ENCODE data around the gene CCDC70.

CCDC70 gene

DNA sequence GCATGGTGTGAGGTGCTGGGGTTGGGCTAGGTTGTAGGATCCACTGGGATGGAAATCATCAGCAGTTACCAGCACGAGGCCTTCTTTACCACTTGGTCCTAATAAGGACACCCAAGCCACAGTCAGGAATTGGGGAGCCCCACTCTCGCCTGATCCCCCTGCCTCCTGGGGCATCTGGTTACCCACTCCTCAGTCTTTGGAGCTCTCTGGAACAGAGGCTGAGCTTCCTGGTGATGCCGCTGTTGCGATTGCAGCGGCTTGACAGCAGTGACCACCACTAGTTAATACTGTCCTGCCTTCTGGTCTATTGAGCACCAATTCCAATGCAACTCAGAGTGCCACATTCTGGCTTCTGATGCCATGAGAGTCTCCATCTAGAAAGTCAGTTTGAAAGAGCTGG, 30.2 kb upstream of the CCDC70 start:
- no peak for DNase-seq

DNA sequence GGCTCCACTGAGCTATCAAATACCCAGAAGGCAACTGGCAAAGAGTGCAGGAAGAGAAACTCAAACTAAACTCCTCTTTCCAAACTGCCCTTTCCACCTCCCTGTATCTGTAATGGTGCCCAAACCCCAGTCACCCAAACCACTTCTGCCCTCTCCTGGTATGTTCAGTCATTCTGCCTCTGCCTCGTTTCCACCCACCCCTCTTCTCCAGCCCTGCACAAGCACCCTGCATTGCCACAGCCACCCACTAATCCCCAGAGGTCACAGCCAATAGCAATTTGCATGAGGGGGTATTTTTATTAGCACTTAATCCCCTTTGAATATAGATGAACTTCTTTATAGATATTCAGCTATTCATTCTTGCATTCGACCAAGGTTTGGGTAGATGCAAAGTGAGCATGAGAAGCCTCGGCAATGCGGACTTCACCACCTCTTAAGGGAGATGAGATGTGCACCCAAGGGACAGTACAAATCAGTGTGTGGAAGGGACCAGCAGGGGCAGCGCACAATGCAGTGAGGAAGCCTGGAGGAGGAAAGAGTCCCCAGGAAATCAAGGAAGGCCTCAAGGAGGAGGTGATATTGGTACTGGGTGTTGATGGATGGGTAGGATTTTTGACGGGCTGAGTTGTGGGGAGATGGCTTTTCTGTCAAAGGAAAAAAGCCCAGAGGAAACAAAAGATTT, 29.2 kb upstream of the CCDC70 start:
- DNase-seq, result no peak

DNA sequence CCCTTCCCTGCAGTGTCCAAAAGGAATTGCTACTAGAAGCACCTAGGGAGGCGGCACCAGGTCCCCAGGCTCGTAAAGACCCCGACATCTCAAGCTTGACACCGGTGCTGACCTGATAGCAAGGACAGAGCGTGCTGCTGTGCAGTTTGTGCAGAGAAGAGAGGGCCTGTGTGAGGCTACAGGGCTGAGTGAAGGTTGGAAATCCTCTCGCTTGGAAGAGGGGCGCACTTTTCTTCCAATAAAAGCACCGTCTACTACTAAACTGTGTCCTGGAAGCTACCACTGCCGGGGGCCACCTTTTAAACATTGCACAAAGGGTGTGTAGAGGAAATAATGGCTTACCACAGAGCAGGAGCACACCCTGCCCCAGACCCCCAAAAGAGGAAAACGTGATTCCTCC, 27.8 kb upstream of the CCDC70 start:
- no peak for DNase-seq

DNA sequence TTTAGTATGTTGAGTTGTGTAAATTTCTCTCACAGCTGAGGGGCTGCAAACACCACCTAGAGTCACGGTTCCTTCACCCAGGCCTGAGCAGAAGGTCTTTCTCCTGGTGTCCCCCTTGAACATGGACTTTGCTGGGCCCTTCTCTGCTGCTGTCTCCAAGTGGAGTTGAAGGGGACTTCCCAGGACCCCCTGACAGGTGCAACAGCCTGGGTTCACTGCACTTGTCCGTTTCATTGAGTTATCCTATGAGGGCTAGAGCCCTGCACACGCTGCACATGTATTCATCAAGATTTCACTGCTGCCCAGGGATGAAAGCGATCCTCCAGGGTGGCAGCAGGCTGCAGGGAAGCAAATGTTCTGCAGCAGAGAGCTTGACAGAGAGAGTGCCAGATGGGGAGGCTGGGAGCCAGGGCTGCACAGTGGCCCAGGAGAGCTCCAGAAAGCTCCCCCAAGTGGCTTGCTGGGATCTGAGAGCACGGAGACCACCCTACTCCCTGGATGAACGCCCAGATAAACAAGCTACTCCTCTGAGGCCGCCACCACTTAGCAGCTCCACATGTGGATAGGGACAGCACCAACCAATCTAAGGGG, 27.1 kb upstream of the CCDC70 start:
- DNase-seq, result no peak

DNA sequence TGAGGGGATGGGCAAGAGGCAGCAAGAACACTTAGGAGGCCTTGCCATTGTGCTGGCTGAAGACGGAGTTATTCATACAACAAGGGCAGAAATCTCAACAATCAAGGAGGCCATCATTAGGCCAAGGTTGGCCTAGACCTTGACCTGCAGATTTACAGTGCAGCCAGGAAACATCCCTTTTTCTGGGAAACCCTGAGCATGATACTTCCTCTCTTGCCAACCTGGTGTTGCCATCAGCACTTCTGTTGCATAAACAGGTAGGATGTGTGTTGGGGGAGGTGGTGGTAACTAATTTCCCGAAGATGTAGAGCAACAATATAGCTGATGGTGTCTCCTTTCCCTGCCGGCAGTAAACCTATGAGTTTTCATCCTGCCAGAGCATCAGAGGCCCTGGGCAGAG, 24.8 kb upstream of the CCDC70 start:
- DNase-seq, result no peak

DNA sequence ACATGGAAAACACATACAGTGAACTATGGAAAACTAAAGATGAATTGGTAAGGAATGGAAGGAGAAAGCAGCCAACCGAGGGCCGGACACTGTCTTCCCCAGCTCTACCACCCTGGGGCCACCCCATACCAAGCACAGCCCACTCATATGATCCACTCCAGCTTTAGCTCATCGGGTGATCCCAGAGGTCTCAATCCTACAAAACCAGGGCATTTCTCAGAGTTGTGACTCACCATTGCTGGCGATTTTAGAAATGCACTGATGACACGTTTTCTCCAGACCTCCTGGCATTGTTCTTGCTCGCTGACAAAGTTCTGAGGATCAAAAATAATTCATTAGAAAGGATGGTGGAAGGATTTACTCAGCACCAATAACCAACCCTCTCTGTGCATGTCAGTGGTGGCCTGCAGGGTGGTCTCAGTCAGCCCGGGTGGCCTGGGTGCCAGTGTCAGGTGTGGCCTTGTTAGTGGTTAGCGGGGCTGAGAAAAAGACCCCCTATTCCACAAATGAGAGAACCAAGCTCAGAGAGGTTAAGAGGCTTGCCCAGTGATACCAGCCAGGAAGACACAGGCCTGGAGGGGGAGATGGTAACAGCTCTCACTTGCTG, 23.4 kb upstream of the CCDC70 start:
- DNase-seq, result no peak

DNA sequence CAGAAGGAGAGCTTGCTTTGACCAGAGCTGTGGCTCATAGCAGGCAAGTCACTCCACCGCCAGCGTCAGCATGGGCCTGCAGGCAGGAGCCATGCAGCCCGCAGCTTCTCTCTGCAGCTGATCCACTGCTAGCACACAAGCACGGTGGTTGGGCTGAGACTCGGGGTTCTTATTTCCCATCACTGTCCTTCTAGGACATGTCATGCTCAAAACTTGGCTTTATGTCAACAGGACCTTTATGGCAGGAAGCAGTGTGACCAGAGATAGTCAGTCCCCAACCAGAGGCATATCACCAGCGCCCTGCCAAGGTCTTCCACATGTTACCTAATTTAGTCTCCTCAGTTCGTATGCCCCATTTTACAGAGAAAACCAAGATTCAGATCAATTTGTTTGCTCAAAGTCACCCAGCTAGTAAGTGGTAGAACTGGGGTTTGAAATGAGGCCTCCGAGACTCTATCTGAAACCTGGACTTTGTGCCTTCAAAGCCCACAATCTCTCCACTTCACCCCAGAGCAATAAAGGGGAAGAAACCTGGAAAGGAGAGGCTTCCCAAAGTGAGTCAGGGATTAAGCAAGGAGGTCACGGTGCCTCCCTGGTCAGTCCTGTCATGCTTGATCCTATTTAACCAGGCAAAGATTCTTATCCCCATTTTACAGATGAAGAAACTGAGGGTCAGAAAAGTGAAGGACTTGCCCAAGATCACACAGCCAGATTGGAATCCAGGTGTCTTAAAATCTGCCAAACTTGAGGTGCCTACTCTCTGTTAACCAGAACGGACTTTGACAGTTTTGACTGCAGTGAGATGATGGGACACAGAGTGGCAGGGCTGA, 21.8 kb upstream of the CCDC70 start:
- no peak for DNase-seq

DNA sequence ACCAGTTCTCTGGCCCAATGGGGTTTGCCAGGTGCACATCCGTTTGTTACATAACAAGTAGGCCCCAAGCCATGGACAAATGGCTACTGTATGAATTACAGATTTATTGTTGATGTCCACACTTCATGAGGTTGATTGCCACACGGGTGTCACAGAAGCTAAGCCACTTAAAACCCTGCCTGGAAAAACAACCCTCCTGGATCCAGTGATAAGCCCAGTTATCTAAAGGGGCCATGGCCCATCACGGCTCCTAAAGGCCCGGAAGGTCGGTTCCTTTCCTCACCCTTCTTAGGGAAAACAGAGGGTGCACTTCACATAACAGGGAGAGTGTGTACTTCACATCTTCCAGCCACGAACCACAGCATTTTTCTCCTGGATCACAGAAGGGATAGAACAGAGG, 20.9 kb upstream of the CCDC70 start:
- no peak for DNase-seq

DNA sequence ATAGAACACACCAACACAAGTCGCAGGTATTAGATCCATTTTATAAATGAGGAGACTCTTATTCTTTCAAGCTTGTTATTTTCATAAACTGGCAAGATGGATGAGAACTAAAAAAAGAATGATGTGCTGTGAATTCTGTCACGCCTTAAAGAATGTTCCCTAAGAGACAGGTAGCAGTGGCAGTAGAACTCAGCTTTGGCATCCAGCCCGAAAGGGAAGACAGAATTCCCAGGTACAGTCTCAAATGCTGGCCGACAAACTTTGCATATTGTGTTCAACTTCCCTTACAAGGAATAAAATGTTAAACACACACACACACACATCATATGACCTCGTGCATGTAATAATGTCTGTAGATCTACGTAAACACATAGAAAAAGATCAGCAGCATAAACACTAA, 20.0 kb upstream of the CCDC70 start:
- no peak for DNase-seq

DNA sequence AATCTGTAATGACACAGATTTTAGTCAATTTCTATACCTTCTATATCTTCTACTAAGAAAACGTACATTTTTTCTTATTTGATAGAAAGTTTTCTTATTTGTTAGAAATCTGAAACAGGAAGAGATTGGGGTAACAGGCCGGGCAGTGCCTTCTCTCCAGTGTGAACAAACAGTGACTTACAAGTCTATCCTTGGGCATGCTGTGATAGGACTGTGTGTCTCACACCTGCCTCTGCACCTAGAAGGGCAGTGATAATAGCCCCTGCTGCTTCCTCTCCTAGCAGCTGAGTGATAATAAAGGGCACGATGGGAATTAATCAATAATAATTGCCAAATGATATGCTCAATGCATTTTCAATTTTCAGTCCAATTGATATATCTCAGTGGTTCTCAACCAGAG, 18.2 kb upstream of the CCDC70 start:
- no peak for DNase-seq

DNA sequence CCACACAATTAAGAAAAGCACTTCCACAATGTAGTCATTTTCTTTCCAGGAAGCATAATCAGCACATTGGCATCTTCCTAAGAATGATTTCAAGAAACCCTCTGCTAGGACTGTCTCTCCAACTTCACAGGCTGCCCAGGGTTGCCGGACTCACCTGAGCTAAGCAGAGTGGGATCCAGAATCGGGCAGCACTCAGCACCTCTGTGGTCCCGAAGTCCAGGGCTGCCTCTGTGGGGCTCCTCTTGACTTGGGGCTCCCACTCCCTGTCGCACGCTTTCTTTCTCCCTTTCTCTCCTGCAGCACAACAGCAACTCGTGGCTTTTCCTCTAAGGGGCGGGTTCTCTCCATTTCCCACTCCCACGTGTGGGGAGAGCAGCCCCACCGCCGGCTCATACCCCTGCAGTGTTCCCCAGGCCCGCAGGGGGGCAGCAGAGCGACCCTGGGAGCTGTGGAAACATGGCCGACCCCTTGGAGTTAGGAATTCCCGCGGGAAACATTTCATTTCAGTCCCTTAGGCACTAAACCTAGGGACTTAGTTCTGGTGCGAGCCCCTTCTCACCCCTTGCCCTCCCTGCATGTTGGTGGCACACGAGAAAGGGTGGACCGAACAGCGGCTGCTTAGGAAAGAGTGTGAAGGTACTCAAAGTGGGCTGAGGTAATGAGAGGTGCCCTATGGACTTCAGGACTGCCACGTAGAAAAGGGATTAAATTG, 16.8 kb upstream of the CCDC70 start, which contains the start of gene TMEM272:
Gene TMEM272 (minus strand): TSS at position 316 of the 712 bp plus-strand sequence. CDS start 6,647 bp downstream, outside the sequence.
- peak; percentile 71 for DNase-seq

DNA sequence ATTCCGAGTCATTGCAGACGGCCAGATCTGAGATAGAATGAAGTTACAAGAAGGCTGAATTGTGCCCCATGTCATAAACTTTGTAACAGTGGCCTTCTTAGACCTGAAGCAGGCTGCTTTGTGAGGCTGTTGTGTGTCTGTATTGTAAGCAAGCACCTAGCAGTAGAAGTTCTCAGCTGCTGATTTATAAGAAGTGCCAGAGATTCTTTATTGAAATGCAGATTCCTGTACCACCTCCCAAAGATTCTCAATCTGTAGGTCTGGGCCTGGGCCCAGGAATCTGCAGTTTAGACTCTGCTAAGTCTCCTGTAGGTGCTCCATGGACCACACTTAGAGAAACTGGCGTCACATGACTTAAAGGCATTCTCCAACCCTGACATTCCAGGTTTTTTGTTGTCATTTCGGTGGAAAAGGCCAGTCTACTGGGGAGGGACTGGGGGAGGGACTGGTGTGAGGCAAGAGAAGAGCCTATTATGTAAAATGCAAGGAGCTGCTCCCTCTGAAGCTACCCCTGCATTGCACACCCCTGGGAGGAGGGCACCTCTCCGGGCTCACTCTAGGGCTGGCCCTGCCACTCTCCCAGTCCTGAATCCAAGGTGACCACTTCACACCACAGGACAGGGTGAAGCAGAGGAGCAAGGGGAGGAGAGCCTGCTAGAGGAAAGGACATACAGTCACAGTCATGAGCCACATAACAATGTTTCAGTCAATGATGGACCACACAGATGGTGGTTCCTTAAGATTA, 16.0 kb upstream of the CCDC70 start:
- no peak for DNase-seq

DNA sequence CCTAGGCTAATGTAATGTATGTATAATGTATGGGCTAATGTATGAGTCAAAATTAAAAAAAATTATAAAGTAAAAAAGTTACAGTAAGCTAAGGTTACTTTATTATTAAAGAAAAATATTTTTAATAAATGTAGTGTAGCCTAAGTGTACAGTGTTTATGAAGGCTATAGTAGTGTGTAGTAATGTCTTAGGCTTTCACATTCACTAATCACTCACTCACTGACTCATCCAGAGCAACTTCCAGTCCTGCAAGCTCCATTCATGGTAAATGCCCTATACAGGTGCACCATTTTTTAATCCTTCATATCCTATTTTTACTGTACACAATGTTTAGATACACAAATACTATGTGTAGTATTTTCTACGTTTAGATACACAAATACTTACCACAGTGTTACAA, 15.0 kb upstream of the CCDC70 start:
- DNase-seq, result no peak

DNA sequence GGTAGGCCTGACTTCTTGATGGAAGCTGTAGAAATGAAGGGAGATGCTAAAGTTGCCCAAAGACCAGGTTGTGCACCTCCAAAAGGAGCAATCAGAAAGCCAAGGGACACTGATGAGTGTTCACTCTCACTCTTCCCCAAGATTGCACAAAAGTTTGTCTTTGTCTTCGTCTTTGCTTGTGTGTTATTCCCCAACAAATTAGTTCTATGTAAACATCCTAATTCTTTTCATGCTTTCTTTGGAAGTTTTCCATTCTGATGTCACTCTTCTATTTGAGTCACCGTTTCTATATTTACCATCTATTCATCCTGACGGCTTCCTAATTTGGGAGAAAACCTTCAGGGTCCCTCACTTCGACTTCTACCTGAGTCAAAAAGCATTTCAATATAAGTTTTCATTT, 13.1 kb upstream of the CCDC70 start:
- DNase-seq, result no peak

DNA sequence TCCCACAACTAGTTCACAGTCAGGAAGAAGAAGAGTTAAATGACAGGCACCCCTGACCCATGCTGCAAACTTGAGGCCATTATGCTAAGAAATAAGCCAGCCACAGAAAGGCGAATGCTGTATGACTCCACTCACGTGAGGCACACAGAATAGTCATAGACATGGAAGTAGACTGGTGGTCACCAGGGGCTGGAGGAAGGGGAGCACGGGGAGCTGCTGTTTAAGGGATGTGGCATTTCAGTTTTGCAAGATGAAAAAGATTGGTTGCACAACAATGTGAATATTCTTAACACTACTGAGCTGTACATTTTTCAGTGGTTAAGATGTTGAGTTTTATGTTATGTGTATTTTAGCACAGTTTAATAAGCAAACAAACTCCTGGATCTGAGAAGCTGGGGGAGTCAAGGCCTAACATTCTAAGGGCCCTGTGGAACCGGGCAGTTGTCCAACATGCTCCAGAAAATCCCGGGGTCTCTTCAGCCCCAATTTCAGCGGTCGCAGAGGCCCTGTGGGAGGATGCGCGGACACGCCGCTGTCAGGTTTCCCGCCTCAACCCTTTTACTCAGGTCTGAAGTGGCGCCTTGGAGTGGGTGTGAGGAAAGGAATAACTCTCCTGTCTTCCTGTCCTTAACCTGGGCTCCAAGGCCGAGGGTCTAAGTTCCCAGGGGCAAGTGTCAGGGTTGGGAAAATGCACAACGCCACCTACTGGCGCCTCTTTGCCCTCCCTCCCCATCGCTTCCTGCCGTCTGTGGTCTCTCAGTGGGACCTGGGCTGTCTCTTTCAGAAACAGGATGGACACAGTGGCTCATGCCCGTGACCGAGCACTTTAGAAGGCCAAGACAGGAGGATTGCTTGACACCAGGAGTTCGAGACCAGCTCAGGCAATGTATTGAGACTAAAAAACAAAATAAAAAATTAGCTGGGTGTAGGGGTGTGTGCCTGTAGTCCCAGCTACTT, 12.3 kb upstream of the CCDC70 start:
- DNase-seq, result peak; percentile 42

DNA sequence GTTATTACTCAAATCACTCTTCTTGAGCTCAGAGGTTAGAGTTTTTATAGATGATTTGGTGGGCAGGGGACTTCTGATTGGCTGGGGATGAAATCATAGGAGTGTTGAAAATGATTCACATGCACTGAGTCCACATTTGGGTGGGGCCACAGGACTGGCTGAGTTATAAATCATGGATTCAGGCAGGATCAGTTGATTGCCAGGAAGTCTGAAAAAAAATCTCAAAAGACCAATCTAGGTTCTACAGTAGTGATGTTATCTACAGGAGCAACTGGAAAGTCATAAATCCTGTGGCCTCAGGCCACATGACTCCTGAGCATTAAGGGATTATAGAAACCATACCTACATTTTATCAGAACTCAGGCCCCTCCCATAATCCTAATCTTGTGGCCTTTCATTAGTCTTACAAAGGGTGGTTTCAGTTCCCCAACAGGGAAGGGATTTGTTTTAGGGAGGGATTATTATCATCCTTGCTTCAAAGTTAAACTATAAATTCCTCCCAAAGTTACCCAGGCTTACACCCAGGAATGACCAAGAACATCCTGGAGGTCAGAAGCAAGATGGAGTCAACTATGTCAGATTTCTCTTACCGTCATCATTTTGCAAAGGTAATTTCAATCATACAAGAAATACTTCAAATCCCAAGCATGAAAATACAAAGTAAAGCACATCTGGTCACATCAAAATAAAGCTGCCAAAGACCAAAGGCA, 5.6 kb upstream of the CCDC70 start:
- no peak for DNase-seq

DNA sequence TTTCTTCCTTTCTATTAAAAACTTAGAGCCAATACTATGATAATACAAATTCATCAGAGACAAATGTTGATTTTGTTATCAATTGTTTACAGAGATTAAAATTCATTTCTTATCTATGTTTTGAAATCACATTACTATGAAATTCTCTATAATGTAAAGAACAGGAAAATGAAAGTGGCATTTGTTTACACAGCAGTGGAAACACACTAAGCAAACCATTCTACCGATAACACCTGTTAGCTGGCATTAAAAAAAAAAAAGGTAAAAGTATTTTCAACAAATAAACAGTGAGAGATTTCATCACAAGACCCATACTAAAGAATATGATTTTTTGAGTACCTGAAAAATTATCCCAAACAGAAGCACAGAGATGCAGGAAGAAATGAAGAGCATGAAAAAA, 4.8 kb upstream of the CCDC70 start:
- no peak for DNase-seq

DNA sequence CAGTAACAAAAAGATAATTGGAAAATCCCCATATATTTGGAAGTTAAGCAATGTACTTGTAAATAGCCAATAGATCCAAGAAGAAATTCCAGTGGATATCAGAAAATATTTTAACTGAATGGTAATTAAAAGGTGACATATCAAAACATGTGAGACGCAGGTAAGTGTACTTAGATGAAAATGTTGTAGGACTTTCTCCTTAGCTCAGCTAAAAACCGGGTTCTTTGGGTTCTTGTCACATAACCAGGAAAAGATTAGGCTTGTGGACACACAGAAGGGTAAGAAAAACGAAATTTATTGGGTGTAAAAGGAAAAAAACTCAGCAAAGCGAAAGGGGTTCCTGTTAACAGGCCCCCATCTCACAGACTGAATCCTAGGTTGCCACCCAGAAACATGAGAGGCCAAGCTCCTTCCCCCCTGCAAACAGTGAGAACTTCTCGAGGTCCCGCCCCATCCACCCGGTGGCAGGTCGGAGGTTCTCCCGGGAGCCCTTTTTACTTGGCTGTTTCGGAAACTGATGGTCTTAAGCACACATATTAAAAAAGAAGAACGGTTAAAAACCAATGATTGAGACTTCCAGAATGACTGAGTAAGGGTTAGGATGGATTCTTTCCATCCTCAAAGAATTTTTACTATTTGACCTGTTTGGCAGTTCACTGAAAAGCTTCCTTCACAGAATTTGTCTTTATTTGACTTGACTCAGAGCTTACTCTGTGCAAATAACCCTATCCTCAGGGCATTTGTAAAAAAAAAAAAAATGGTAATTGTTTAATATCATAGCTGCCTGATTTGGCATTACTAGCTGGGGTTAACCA, 3.1 kb upstream of the CCDC70 start:
- DNase-seq, result no peak

DNA sequence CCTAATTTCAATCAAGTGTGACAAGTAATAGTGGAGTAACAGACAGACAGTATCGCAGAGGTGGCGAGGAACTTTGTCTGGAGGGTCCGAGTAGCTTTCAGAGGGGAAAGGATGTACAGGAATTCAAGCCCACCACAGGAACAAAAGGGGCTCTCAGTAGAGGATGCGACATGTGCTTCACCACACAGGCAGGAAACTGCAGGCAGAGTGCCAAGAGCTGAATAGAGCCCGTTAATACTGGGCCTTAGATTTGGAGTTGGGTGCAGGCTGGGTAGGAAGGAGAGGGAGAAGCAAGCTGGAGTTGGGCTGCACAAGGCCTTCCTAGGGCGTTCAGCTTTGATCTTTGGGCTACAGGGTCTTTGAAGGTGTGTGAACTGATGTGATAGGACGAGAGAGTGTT, 1.2 kb downstream of the CCDC70 start:
- DNase-seq, result no peak
